Loucy (cell line): ENCODE results near the gene MAMLD1.

ENCODE experiments used
- CTCF ChIP-seq: fragments of 200-600 bp; sonication (generic); conservative IDR thresholded peaks from 2 replicates; pipeline ENCODE4 v1.5.1; 2014; ENCODE audit warnings: mild to moderate bottlenecking, antibody characterized with exemption, low read length
- EZH2phosphoT487 ChIP-seq: fragments of 200-600 bp; IDR thresholded peaks from 2 replicates; pipeline ENCODE4 v1.6.1; 2018; ENCODE audit warnings: antibody characterized with exemption, mild to moderate bottlenecking, moderate library complexity, borderline replicate concordance

- no peak for TF ChIP-seq EZH2phosphoT487
- TF ChIP-seq CTCF = no peak
Observed at GRCh38 chrX:150478496-150479492, 115.7 kb downstream of the MAMLD1 start.
